HEK293T (cell line): ENCODE results near the gene DGKE.

Source experiments
- ARNT ChIP-seq: fragments of 450-650 bp; IDR thresholded peaks from 2 replicates; pipeline ENCODE4 v1.6.1; 2017; ENCODE audit warnings: mild to moderate bottlenecking
- CTBP1 ChIP-seq: fragments of 450-650 bp; IDR thresholded peaks from 2 replicates; pipeline ENCODE4 v1.6.1; 2016; ENCODE audit warnings: borderline replicate concordance
- FOXA1 ChIP-seq: fragments of 450-650 bp; IDR thresholded peaks from 2 replicates; pipeline ENCODE4 v1.6.1; 2016; ENCODE audit warnings: mild to moderate bottlenecking
- FOXK2 ChIP-seq: fragments of 450-650 bp; IDR thresholded peaks from 2 replicates; pipeline ENCODE4 v1.6.1; 2016; ENCODE audit warnings: mild to moderate bottlenecking
- HDGF ChIP-seq: fragments of 450-650 bp; IDR thresholded peaks from 2 replicates; pipeline ENCODE4 v1.6.1; 2017; ENCODE audit warnings: antibody characterized with exemption, borderline replicate concordance
- L3MBTL2 ChIP-seq: fragments of 450-650 bp; conservative IDR thresholded peaks from 2 replicates; pipeline ENCODE4 v1.6.1; 2016; ENCODE audit warnings: mild to moderate bottlenecking
- NFRKB ChIP-seq: fragments of 450-650 bp; IDR thresholded peaks from 2 replicates; pipeline ENCODE4 v1.6.1; 2016; ENCODE audit warnings: mild to moderate bottlenecking, moderate library complexity
- SP1 ChIP-seq: fragments of 450-650 bp; IDR thresholded peaks from 2 replicates; pipeline ENCODE4 v1.6.1; 2017
- TARDBP ChIP-seq: fragments of 450-650 bp; IDR thresholded peaks from 2 replicates; pipeline ENCODE4 v1.6.1; 2016
- ZNF384 ChIP-seq: fragments of 450-650 bp; IDR thresholded peaks from 2 replicates; pipeline ENCODE4 v1.6.1; 2016

- TF ChIP-seq L3MBTL2: no peak
- no peak for TF ChIP-seq NFRKB
- no peak for TF ChIP-seq ZNF384
- TF ChIP-seq HDGF: no peak
- no peak for TF ChIP-seq TARDBP
- TF ChIP-seq CTBP1: no peak
- no peak for TF ChIP-seq FOXK2
- no peak for TF ChIP-seq ARNT
- no peak for TF ChIP-seq SP1
- TF ChIP-seq FOXA1: no peak
Measured at GRCh38 chr17:56866496-56866895, 32.5 kb downstream of the DGKE start.
